Subcutaneous abdominal adipose tissue (tissue), 5 donors: ENCODE results near the gene TRIM31.

Source experiments
- H3K27ac ChIP-seq: one replicate; pipeline ENCODE4 v1.7.0; 2013; ENCODE audit warnings: low read depth, mild to moderate bottlenecking, inconsistent platforms, low read length, moderate library complexity
- H3K27me3 ChIP-seq, 5 donors: one replicate each; pipeline ENCODE4 v1.7.0; 2013; ENCODE audit warnings: low read length in 5 of 5, inconsistent platforms in 1 of 5; ENCODE audit not compliant: control insufficient read depth in 5 of 5, insufficient read depth in 4 of 5
- H3K36me3 ChIP-seq, 5 donors: one replicate each; pipeline ENCODE4 v1.7.0; 2013; ENCODE audit warnings: low read length in 5 of 5; ENCODE audit not compliant: control insufficient read depth in 5 of 5, insufficient read depth in 5 of 5
- H3K4me1 ChIP-seq, 5 donors: one replicate each; pipeline ENCODE4 v1.7.0; 2013; ENCODE audit warnings: low read length in 5 of 5, mild to moderate bottlenecking in 3 of 5, moderate library complexity in 1 of 5; ENCODE audit not compliant: control insufficient read depth in 5 of 5, insufficient read depth in 5 of 5
- H3K4me3 ChIP-seq, 5 donors: one replicate each; pipeline ENCODE4 v1.7.0; 2013; ENCODE audit warnings: low read length in 5 of 5, low read depth in 1 of 5
- H3K9ac ChIP-seq, 5 donors: one replicate each; pipeline ENCODE4 v1.7.0; 2013; ENCODE audit warnings: low read length in 5 of 5, mild to moderate bottlenecking in 4 of 5, moderate library complexity in 3 of 5
- H3K9me3 ChIP-seq, 5 donors: one replicate each; pipeline ENCODE4 v1.7.0; 2013; ENCODE audit warnings: low read length in 5 of 5; ENCODE audit not compliant: control insufficient read depth in 5 of 5
- donor health status: healthy.
- donor health status: healthy.
- donor health status: healthy.
- donor health status: healthy.
- donor health status: healthy.

The TRIM31 gene

DNA sequence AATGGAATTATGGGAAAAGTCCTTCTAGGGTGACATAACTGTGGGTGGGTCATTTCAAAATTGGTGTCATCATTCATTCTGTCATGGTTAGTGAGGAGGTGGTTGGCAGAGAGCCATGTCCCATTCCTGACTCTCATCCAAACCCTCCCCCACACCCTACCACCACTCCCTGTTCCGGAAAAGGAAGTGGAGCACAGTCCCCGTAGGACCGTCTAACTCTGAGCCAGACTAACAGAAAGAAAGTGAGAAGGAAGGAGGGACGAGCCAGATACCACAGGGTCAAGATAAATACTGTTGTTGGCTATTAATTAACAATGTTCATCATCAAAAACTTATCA is 43.3 kb upstream of the TRIM31 start:
- H3K27ac ChIP-seq: no peak overlapping the region
- no peak overlapping the region for H3K9ac ChIP-seq
- no peaks in the 10 kb centered on the region for H3K36me3 ChIP-seq
- H3K4me3 ChIP-seq: peak overlapping the region in 1 of 5 donors; percentile 4
- no peaks in the 10 kb centered on the region for H3K9me3 ChIP-seq
- H3K27me3 ChIP-seq: peaks cover 0 to 12% (median 0%) of the 10 kb centered on the region in 5 donors
- peaks cover 2 to 17% (median 11%) of the 10 kb centered on the region in 5 donors for H3K4me1 ChIP-seq

DNA sequence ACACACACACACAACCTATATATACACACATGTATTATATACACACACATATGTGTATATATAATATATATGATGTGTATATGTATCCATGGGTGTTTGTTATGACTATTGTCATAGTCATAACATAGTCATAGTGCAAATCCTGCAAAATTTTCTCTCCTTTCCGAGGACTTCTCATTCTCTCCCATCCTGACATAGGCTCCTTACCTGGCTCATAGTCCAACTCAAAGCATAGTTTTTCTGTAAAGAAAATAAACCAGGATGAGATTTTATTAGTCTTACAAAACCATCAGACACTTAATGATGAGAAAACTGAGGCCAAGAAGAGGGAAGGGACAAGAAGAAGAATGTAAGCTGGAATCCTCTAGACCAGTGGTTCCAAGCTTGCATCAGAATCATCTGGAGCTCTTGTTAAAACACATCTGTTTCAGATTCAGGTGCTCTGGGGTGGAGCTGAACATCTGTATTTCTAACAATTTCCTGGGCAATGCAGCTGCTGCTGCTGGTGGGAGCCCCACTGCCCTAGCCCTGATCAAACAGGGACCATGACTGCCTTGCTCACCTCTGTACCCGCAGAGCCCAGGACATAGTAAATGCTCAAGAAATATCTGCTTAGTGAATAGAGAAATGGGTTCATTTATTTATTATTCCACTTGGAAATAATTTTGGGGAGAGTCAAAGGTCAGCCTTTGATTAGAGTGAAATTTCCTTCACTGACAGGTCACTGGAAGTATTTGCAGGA is 42.8 kb upstream of the TRIM31 start:
- Histone ChIP-seq H3K36me3 (no peaks in the 10 kb centered on the region), H3K4me3 (peak overlapping the region in 1 of 5 donors; percentile 4), H3K27ac (no peak overlapping the region), H3K4me1 (peaks cover 2 to 17% (median 11%) of the 10 kb centered on the region in 5 donors), H3K9me3 (no peaks in the 10 kb centered on the region), H3K27me3 (peaks cover 0 to 12% (median 0%) of the 10 kb centered on the region in 5 donors), H3K9ac (no peak overlapping the region)

- Histone ChIP-seq H3K36me3 (no peaks in the 10 kb centered on the region), H3K4me3 (no peak overlapping the region), H3K9ac (no peak overlapping the region), H3K9me3 (no peaks in the 10 kb centered on the region), H3K27me3 (peaks cover 0 to 12% (median 0%) of the 10 kb centered on the region in 5 donors), H3K27ac (no peak overlapping the region), H3K4me1 (peaks cover 2 to 17% (median 11%) of the 10 kb centered on the region in 5 donors)
Observed at GRCh38 chr6:30154709-30155519, 42.0 kb upstream of the TRIM31 start.

DNA sequence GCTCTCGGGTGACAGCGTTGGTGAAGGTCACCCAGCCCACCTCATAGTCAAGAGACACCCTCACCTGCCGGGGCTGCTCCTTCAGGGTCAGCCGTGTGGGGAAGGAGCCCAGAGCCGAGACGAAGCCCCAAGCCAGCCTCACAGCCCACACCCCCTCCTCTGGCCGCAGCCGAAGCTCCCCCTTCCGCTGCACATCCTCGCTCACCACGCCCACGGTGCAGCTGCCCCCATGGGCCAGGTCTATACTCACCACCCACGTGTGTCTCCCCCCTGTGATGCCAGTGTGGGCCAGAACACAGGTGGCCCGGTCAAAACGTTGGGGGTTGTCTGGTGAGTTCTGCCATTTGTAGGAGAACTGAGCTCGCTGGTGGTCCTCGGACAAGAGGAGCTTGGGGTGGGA is 41.2 kb upstream of the TRIM31 start:
- H3K27me3 ChIP-seq: peaks cover 0 to 9% (median 0%) of the 10 kb centered on the region in 5 donors

GRCh38 chr6:30152910-30153610 is 40.2 kb upstream of the TRIM31 start:
- Histone ChIP-seq H3K4me1 (peaks cover 2 to 17% (median 11%) of the 10 kb centered on the region in 5 donors), H3K36me3 (no peaks in the 10 kb centered on the region)

More for the DNA sequence above, 41.2 kb upstream of the TRIM31 start:
- no peak overlapping the region for H3K27ac ChIP-seq
- no peaks in the 10 kb centered on the region for H3K36me3 ChIP-seq
- H3K9me3 ChIP-seq: no peaks in the 10 kb centered on the region
- no peak overlapping the region for H3K4me3 ChIP-seq
- no peak overlapping the region for H3K9ac ChIP-seq
- H3K4me1 ChIP-seq: peaks cover 2 to 17% (median 11%) of the 10 kb centered on the region in 5 donors

DNA sequence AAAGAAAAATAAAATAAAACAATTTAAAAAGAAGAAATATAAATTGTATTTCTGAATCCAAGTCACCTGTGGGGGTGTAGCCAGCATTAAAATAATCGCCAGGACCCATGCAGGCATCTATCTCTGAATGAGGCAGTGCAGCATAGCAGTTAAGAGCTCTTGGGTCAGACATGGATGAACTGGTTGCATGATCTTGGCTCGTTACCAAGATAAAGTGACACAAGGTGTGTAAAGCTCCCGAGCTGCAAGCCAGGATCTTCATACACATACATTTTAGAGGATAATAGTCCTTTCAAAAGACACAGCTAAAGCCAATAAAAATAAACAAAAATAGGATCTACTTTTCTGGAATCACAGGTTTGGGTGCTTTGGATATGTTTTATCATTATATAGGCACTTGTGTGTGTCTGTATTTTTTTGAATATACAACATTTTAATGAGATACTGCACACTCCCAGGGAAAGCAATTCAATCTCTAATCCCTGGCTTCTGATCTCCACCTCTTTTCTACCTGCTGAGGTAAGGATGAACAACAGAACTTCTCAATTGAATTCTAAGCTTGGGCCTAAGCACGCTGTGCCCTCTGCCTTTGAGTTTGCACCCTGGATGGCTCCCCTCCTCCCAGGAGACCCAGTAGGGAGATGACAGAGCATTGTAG is 39.3 kb upstream of the TRIM31 start:
- Histone ChIP-seq H3K27ac (no peak overlapping the region), H3K4me1 (peaks cover 2 to 17% (median 11%) of the 10 kb centered on the region in 5 donors), H3K36me3 (no peaks in the 10 kb centered on the region), H3K9me3 (no peaks in the 10 kb centered on the region), H3K4me3 (no peak overlapping the region), H3K9ac (no peak overlapping the region), H3K27me3 (peaks cover 0 to 10% (median 4%) of the 10 kb centered on the region in 5 donors)

More at GRCh38 chr6:30152910-30153610, 40.2 kb upstream of the TRIM31 start:
- no peaks in the 10 kb centered on the region for H3K9me3 ChIP-seq
- H3K27ac ChIP-seq: no peak overlapping the region
- H3K4me3 ChIP-seq: no peak overlapping the region
- peaks cover 0 to 9% (median 0%) of the 10 kb centered on the region in 5 donors for H3K27me3 ChIP-seq
- H3K9ac ChIP-seq: no peak overlapping the region

DNA sequence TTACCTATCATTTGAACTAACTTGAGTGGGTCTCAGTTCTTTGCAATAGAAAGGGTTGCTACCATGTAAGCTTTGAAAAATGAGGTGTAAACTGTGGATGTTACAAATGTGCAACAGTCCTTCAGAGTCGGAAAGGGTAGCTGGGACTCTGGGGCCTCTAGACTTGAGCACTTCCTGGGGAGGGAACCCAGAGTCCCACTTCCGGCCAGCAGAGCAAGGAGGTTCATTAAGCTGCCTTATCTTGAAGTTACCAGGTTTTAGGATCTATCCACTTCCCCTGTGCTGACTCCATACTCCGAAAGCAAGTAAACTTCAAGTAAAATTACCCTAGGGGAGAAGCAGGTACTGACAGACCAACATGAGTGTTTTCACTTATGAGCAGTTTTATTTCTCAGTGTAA is 38.7 kb upstream of the TRIM31 start:
- Histone ChIP-seq H3K9me3 (no peaks in the 10 kb centered on the region), H3K36me3 (no peaks in the 10 kb centered on the region), H3K4me1 (peaks cover 2 to 14% (median 9%) of the 10 kb centered on the region in 5 donors), H3K9ac (no peak overlapping the region), H3K27ac (no peak overlapping the region), H3K27me3 (peaks cover 0 to 12% (median 7%) of the 10 kb centered on the region in 5 donors), H3K4me3 (no peak overlapping the region)

DNA sequence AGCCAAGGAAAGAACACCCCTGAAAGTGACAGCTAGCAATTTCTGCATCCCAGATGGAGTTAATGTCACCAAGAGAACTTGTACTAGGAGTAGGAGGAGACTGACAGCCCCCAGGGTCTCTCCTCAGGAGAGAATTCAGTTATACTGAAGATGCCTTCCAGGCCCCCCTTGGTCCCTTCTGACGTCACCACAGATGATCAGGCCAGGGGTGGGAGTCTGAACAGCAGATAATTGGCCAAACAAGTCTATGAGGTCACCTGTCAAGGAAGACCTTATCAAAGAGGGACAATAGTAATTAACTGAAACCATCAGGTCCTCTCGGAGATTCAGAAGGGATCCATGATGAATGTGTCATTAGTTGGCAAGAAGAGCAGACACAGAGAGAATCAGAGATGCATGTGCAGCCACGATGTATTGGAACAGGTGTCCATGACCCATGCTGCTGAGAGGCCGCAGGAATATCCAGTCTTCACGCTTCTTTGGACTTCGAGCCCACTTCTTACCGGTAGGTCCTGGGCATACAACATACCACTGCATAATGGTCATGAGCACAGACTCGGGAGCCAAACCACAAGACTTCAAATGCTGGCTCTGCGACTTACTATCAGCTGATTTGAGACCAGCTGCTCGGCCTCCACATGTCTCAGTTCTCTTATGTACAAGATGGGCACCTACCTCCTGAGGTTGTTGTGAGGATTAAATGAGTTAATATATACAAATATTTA is 37.9 kb upstream of the TRIM31 start:
- Histone ChIP-seq H3K4me3 (no peak overlapping the region), H3K9ac (no peak overlapping the region), H3K36me3 (no peaks in the 10 kb centered on the region), H3K4me1 (peaks cover 0 to 10% (median 2%) of the 10 kb centered on the region in 5 donors), H3K27ac (no peak overlapping the region), H3K27me3 (peaks cover 0 to 14% (median 7%) of the 10 kb centered on the region in 5 donors), H3K9me3 (no peaks in the 10 kb centered on the region)
